A549 (cell line): ENCODE results near the gene SCYGR7. TPM values are rescaled to one million over a fixed set of nuclear protein-coding genes. Genes with fewer than 3 reads are reported as not detected.

Experiments
- ATAC-seq, 2 experiments: fragments of 200-7000 bp in 1 of 2; fragments of >200 bp in 1 of 2; cut with Nextera tagmentation in 1 of 2; cut with Tn5 transposase in 1 of 2; 3 replicates each; pipeline versions ENCODE4 v1.8.0 to v1.9.1; 2018 to 2020; ENCODE audit warnings: mild to moderate bottlenecking in 1 of 2, moderate library complexity in 1 of 2
- CTCF ChIA-PET: fragments of 300-600 bp; sonication (Branson Sonifier 250); formaldehyde crosslinking; extraction: SDS; loops from one replicate; lab custom pipeline; 2021; ENCODE audit warnings: antibody characterized with exemption, inconsistent platforms; lab: Yijun Ruan, JAX
- POLR2A ChIA-PET: fragments of 350-600 bp; formaldehyde crosslinking; extraction: SDS; loops from one replicate; lab custom pipeline; 2021; ENCODE audit warnings: antibody characterized with exemption, inconsistent platforms; lab: Yijun Ruan, JAX
- DNase-seq, 2 experiments: peaks; one replicate each; pipeline versions ENCODE4 v3.0.0 to v3.0.0-alpha.2; 2011 to 2016; ENCODE audit warnings: low read depth in 1 of 2, low spot score in 1 of 2
- FAIRE-seq: peaks from 2 replicates; lab custom pipeline; 2011; peaks lifted over from hg19 to GRCh38; lab: Jason Lieb, UNC
- H3K27ac ChIP-seq, 2 experiments: fragments of >200 bp; sonication (Bioruptor Twin); formaldehyde crosslinking; 3 replicates each; pipeline ENCODE4 v1.5.1; 2016 to 2017
- H3K4me1 ChIP-seq: fragments of >200 bp; sonication (Bioruptor Twin); formaldehyde crosslinking; 3 replicates; pipeline ENCODE4 v1.6.1; 2016
- H3K4me2 ChIP-seq: fragments of >200 bp; sonication (Bioruptor Twin); formaldehyde crosslinking; 3 replicates; pipeline ENCODE4 v1.6.1; 2016
- H3K4me3 ChIP-seq: fragments of >200 bp; sonication (Bioruptor Twin); formaldehyde crosslinking; 3 replicates; pipeline ENCODE4 v1.5.1; 2016
- H3K9me3 ChIP-seq: fragments of >200 bp; sonication (Bioruptor Twin); formaldehyde crosslinking; 3 replicates; pipeline ENCODE4 v1.6.1; 2016
- BHLHE40 ChIP-seq: IDR thresholded peaks from 2 replicates; pipeline ENCODE4 v1.6.1; 2012; ENCODE audit warnings: low read depth, low read length, inconsistent platforms
- CEBPB ChIP-seq, 2 experiments: fragments of >200 bp in 1 of 2; sonication (Bioruptor Twin) in 1 of 2; formaldehyde crosslinking in 1 of 2; IDR thresholded peaks; 2 replicates each; pipeline ENCODE4 v1.6.1; 2012 to 2016
- CTCF ChIP-seq: fragments of >200 bp; sonication (Bioruptor Twin); formaldehyde crosslinking; IDR thresholded peaks from 3 replicates; pipeline ENCODE4 v1.5.1; 2016
- E2F6 ChIP-seq: IDR thresholded peaks from 2 replicates; pipeline ENCODE4 v1.6.1; 2012; ENCODE audit warnings: low read depth, borderline replicate concordance
- EHMT2 ChIP-seq: fragments of 200-600 bp; sonication (generic); IDR thresholded peaks from 2 replicates; pipeline ENCODE4 v1.6.1; 2016; ENCODE audit warnings: antibody characterized with exemption, low read depth, mild to moderate bottlenecking, moderate library complexity
- ESRRA ChIP-seq: fragments of 150-350 bp; IDR thresholded peaks from 2 replicates; pipeline ENCODE4 v1.6.1; 2014; ENCODE audit warnings: mild to moderate bottlenecking, low read length, borderline replicate concordance
- GATA3 ChIP-seq: IDR thresholded peaks from 2 replicates; pipeline ENCODE4 v1.6.1; 2012; ENCODE audit warnings: borderline replicate concordance
- HDAC2 ChIP-seq: fragments of 200-600 bp; sonication (generic); IDR thresholded peaks from 2 replicates; pipeline ENCODE4 v1.6.1; 2016
- HEYL ChIP-seq: fragments of 250-450 bp; sonication (Bioruptor Pico); IDR thresholded peaks from 2 replicates; pipeline ENCODE4 v1.8.0; 2021; ENCODE audit warnings: mild to moderate bottlenecking, moderate library complexity
- HMGXB4 ChIP-seq: fragments of 250-450 bp; sonication (Bioruptor Pico); IDR thresholded peaks from 2 replicates; pipeline ENCODE4 v1.5.0; 2021; ENCODE audit warnings: mild to moderate bottlenecking, moderate library complexity, borderline replicate concordance
- HOXB13 ChIP-seq: fragments of 250-450 bp; sonication (Bioruptor Pico); IDR thresholded peaks from 2 replicates; pipeline ENCODE4 v1.5.0; 2020; ENCODE audit warnings: low read depth, mild to moderate bottlenecking, moderate library complexity
- HOXB5 ChIP-seq: fragments of 250-450 bp; sonication (Bioruptor Pico); IDR thresholded peaks from 2 replicates; pipeline ENCODE4 v1.5.0; 2020; ENCODE audit warnings: mild to moderate bottlenecking, moderate library complexity
- MAFK ChIP-seq: fragments of 450-650 bp; IDR thresholded peaks from 2 replicates; pipeline ENCODE4 v1.6.1; 2014; ENCODE audit not compliant: partially characterized antibody
- MAX ChIP-seq: IDR thresholded peaks from 2 replicates; pipeline ENCODE4 v1.6.1; 2012
- NR3C1 ChIP-seq: fragments of >200 bp; sonication (Bioruptor Twin); formaldehyde crosslinking; IDR thresholded peaks from 3 replicates; pipeline ENCODE4 v1.6.1; 2017
- PHF8 ChIP-seq: fragments of 200-600 bp; sonication (generic); IDR thresholded peaks from 2 replicates; pipeline ENCODE4 v1.6.1; 2016; ENCODE audit warnings: low read depth, mild to moderate bottlenecking, antibody characterized with exemption, moderate library complexity, borderline replicate concordance
- POLR2A ChIP-seq: IDR thresholded peaks from 2 replicates; pipeline ENCODE4 v1.6.1; 2012; ENCODE audit warnings: mild to moderate bottlenecking, low read length
- POLR2AphosphoS2 ChIP-seq: conservative IDR thresholded peaks from 2 replicates; pipeline ENCODE4 v1.6.1; 2012; ENCODE audit warnings: low read length, improper control_type of control experiment, inconsistent platforms
- RNF2 ChIP-seq: fragments of 200-600 bp; sonication (generic); IDR thresholded peaks from 2 replicates; pipeline ENCODE4 v1.6.1; 2016; ENCODE audit warnings: low read depth, mild to moderate bottlenecking, antibody characterized with exemption, moderate library complexity, borderline replicate concordance
- SMC3 ChIP-seq: fragments of >200 bp; sonication (Bioruptor Twin); formaldehyde crosslinking; IDR thresholded peaks from 3 replicates; pipeline ENCODE4 v1.6.1; 2018; ENCODE audit warnings: inconsistent platforms
- SREBF2 ChIP-seq: fragments of 450-650 bp; IDR thresholded peaks from 2 replicates; pipeline ENCODE4 v1.6.1; 2014; ENCODE audit warnings: mild to moderate bottlenecking, moderate library complexity
- TFCP2L1 ChIP-seq: fragments of 250-450 bp; sonication (Bioruptor Pico); IDR thresholded peaks from 2 replicates; pipeline ENCODE4 v1.5.0; 2021; ENCODE audit warnings: mild to moderate bottlenecking
- TP53 ChIP-seq: fragments of 250-450 bp; sonication (Bioruptor Pico); IDR thresholded peaks from 2 replicates; pipeline ENCODE4 v1.5.0; 2021; ENCODE audit warnings: mild to moderate bottlenecking, moderate library complexity
- ZSCAN20 ChIP-seq: fragments of 250-450 bp; sonication (Bioruptor Pico); IDR thresholded peaks from 2 replicates; pipeline ENCODE4 v1.8.0; 2022; ENCODE audit warnings: mild to moderate bottlenecking, moderate library complexity
- WGBS: methylation state at CpG from one replicate; pipeline ENCODE4 v1.1.6; 2017; ENCODE audit errors: missing lambda C conversion rate; 5-methylcytosine and 5-hydroxymethylcytosine counted together
- polyA plus RNA-seq, 4 experiments: library from polyadenylated mRNA; depleted of rRNA in 3 of 4; stranded (reverse); fragments of >200 nt; fragmentation: RNase III in 1 of 4; extraction: RNeasy Plus Mini Kit Qiagen cat#74134 plus additional on column Dnase treatment in 1 of 4; gene quantifications; 2 replicates in 3 of 4; 3 replicates in 1 of 4; pipeline ENCODE4 v1.2.3, GENCODE V29; 2011 to 2017

SCYGR7 gene
- polyA plus RNA-seq, 2 of the 4 experiments (the other 2 are of a cell fraction) = not detected

- no peaks in the 10 kb centered on the region for H3K9me3 ChIP-seq
- no peak for TF ChIP-seq HDAC2
- TF ChIP-seq HOXB5 = no peak
- TF ChIP-seq HMGXB4 (CRISPR knock-in tag) = no peak
- TF ChIP-seq POLR2A = no peak
- no peak for TF ChIP-seq POLR2AphosphoS2
- no peak for TF ChIP-seq GATA3
- no peak for TF ChIP-seq MAX
- TF ChIP-seq TFCP2L1 (CRISPR knock-in tag) = no peak
- no peak for TF ChIP-seq SMC3
- TF ChIP-seq SREBF2 = no peak
- no peak for TF ChIP-seq TP53 (CRISPR knock-in tag)
- TF ChIP-seq MAFK = no peak
- no peak for TF ChIP-seq E2F6
- no peak for TF ChIP-seq EHMT2
- TF ChIP-seq HOXB13 (CRISPR knock-in tag) = no peak
- TF ChIP-seq CTCF = no peak
- H3K4me1 ChIP-seq = peaks cover 19% of the 10 kb centered on the region
- H3K27ac ChIP-seq = peak overlapping the region; percentile 9 to 70; a peak in 4 of 6 replicates
- DNase-seq (no peak), FAIRE-seq (no peak), ATAC-seq (no peak)
- WGBS = 92% methylated on average over 8 of the region's 22 CpGs
- CTCF ChIA-PET = interaction anchor here (1.1 to 9.4 kb wide), 5 partner anchors 109 to 529 kb away, joined by 3 to 84 read pairs (median 15); no protein-coding TSS in a partner anchor
- no peak overlapping the region for H3K4me2 ChIP-seq
- POLR2A ChIA-PET = no interaction called here
- H3K4me3 ChIP-seq = no peak overlapping the region
Observed at GRCh38 chr2:227767830-227768229, 39.7 kb downstream of the SCYGR7 start.

GRCh38 chr2:227772197-227772661 is 44.1 kb downstream of the SCYGR7 start:
- CTCF ChIA-PET = interaction anchor here (1.5 to 3.5 kb wide), 2 partner anchors 11 to 366 kb away, joined by 3 to 16 read pairs; no protein-coding TSS in a partner anchor
- ATAC-seq (peak in 1 of 2 experiments; percentile 27; a peak in 1 of 6 replicates), DNase-seq (no peak)

More at GRCh38 chr2:227772197-227772661, 44.1 kb downstream of the SCYGR7 start:
- peak overlapping the region in 1 of 2 experiments; percentile 67; a peak in 3 of 6 replicates for H3K27ac ChIP-seq
- no peak overlapping the region for H3K4me3 ChIP-seq
- POLR2A ChIA-PET = no interaction called here
- TF ChIP-seq SMC3 (no peak), HEYL (CRISPR knock-in tag) (no peak), CEBPB (IDR thresholded peaks at IDR 0.05) (no peak), ZSCAN20 (CRISPR knock-in tag) (no peak), ESRRA (no peak), TFCP2L1 (CRISPR knock-in tag) (no peak), MAX (no peak), RNF2 (no peak), NR3C1 (no peak), PHF8 (no peak), POLR2A (no peak), BHLHE40 (no peak)
- H3K4me2 ChIP-seq = no peak overlapping the region
- no peak for FAIRE-seq
- no peaks in the 10 kb centered on the region for H3K9me3 ChIP-seq
- 86% methylated on average over 5 of the region's 5 CpGs for WGBS
- peaks cover 10% of the 10 kb centered on the region; the same call in 2 of the 3 replicates for H3K4me1 ChIP-seq
